NCI-H510A treated with DMSO at 0.1 percent for 48 hours (cell line): ENCODE results near the gene EFCAB11.

ENCODE experiments used
- DNase-seq: peaks from one replicate; lab custom pipeline; 2025; lab: John Stamatoyannopoulos, UW

The EFCAB11 gene

DNA sequence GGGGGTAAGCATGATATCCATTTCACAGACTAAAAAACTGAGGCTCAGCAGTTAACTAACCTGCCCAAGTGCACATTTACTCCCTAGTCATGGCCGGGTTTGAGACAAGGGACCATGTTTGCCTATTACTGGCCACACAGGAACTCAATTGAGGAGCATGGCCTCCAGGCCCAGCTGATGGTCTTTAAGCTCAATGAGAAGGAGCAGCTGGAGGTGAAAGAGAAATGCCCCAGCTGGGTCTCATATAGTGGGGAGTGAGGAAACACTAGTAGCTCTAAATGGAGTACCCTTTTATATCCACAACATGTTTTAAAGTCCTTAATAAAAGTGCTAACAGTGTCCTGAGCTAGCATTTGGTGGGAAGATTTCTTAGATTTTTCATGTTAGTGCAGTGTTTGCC, 2.8 kb upstream of the EFCAB11 start:
- DNase-seq, result no peak

DNA sequence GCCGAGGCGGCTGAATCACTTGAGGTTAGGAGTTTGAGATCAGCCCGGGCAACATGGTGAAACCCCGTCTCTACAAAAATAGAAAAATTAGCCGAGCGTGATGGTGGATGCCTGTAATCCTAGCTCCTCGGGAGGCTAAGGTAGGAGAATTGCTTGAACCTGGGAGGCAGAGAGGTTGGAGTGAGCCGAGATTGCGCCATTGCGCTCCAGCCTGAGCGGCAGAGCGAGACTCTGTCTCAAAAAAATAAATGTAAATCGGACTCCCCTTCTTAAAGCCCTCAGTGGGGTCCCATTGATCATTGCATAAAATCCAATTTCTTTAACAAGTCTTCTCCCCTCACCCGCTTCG, 2.1 kb upstream of the EFCAB11 start:
- no peak for DNase-seq

DNA sequence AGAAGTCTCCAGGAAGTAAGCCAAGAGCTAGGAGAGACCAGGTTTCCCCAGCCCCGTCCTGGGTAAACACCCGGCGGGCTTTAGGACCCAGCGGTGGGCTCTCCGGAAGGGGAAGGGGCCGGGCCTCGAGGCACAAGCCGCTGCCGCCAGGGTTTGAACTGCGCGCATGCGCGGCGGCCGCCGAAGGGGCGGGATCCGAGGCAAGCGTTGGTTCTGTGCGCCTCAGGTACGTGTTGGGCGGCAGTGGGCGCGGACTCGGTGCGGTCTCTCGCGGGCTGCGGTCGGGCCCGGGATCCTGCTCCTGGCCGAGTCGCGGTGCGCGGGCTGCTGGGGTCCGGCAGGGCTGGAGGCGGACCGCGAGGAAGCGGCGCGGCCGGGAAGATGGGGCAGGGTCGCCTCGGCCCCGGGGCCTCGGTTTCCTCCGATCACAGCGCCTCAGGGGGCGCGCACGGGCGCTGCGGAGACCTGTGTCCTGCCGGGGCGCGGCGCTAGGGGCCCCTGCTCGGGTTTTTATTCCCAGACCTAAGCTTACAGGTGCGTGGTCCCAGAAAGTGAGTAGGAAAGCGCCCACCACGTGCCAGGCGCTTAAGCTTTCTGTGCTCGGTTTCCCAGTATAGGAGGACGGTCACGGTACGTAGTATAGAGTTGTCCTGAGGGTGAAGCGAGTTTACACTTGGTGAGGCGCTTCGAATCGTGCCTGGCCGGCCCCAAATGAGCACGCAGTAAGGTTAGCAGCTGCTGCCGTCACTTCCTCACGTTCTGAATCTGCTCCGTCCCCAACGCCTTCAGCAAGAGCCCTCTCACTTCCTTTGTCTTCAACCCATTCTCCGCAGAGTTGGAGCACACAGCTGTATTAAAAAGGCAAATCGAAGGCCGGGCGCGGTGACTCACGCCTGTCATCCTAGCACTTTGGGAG, 1.5 kb upstream of the EFCAB11 start, which contains the start of gene TDP1:
Gene TDP1, plus strand, starts transcription at position 183 of the 916 bp plus-strand sequence. CDS start 7,188 bp downstream, outside the sequence.
- peak; percentile 90 for DNase-seq

DNA sequence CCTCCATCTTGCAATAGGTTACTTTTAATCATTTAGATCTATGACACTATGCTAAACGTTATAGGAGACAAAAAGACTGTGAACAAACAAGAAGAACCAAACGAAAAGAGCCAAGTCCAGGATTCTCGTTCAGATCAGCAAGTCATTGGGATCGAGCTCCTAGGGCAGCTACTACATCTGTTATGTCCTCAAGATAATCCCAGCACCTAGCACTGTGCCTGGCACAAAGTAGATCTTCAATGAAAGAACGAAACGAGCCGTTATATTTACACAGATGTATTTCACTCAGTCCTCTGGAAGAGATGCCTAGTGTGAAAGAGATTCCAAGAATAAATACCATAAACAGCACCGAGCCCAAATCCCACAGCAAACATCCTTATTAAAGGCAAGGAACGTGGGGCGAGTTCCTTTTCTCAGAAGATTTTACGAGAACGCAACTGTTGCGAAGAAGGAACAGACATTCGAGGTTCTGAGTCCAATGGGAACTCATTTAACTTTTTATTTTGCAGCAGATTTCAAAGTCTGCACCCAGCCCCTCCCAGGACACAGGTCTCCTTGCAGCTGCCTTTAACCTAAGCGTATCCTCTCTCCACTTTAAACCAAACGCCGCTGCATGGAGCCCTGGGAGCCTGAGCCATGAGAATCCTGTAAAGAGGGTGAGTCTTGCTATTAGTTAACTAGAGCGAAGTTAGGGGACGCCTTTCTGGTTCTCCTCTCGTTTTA, 653 bp upstream of the EFCAB11 start:
- DNase-seq, result no peak

DNA sequence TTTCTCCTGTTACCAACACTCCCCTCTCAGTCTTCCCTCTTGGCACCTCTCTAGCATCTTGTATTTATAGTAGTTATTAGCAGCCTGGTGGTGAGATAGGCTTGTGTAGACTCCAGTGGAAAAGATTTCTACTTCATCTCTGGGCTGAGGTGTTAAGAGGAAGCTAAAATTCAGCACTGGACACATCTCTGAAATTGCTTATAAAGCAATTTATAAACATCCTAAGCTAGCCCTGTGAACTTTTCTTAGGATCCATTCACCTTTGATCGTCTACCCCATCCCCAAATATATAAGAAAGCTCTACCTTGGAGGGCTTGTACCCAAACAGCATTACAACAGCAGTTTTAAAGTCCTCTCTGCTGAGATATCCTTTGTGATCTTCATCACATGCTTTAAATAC, 928 bp downstream of the EFCAB11 start:
- no peak for DNase-seq

DNA sequence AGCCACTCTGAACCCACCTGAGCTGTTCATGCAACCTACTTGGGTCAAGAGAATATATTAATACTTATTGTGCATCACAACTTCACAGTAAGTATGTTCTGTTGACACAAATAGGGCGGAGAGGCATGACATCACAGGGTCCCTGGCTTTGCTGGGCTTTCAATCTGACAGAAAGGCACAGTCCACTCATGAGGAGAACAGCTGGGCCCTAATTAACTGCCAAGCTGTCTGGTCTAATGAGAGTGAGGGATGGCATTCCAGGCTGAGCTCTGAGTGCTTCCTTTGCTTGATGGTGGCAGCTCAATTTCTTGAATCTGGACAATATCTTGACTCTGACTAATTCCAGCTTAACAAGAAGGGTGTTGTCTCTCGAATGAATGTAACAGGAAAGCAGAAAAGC, 2.0 kb downstream of the EFCAB11 start:
- DNase-seq, result no peak

DNA sequence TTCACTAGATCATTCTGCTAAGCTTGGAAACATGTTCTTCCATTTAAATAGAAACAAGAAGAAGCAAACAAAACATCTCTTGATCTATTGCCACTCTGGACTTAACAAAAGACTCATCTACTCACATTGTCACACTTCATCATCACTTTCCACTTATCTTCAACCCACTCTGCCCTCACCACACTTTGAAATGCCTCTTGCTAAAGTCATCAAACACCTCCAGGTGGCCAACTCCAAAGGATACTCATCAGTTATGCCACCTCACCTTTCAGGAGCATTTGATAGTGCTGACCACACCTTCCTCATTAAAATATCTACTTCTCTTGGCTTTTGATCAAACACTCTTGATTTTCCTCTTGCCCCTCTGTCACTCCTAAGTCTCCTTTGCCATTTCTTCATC, 7.2 kb downstream of the EFCAB11 start:
- DNase-seq, result peak; percentile 69

DNA sequence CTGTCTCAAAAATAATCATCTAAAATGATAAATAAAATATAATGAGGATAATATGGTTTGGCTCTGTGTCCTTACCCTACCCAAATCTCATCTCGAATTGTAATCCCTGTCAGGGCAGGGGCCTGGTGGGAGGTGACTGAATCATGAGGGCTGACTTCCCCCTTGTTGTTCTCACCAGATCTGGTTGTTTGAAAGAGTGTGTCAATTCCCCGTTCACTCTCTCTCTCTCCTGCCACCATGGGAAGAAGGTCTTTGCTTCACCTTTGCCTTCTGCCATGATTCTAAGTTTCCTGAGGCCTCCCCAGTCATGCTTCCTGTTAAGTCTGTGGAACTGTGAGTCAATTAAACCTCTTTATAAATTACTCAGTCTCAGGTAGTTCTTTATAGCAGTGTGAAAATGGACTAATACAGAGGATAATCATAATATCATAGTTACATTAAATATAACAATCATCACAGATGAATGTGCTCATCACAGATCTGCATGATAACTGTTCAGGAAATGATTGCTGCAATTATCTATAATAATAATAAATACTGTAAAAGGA, 12.6 kb downstream of the EFCAB11 start:
- no peak for DNase-seq

DNA sequence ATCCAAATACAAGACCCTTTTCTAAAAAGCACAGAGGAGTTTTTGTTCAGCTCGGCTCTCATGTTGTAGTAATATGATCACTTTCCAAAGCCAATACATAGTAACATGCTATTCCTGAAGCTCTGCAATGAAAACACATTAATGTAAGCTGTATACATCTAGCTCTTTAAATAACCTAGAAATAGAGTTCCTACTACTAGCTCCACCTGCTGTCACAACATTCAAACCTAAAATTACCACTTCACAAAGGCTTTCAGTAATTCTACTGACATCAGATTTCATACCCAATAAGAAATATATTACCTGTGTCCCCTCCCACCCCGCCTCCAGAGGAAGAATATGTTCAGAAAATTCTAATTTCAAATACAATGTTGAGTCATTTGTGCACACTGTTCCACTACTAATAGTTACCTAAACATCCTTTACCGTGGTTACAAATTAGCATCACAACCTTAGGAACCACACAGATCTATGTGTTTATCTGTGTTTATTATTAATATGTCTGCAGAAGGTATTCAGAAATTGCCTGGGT, 17.8 kb downstream of the EFCAB11 start:
- peak; percentile 21 for DNase-seq

DNA sequence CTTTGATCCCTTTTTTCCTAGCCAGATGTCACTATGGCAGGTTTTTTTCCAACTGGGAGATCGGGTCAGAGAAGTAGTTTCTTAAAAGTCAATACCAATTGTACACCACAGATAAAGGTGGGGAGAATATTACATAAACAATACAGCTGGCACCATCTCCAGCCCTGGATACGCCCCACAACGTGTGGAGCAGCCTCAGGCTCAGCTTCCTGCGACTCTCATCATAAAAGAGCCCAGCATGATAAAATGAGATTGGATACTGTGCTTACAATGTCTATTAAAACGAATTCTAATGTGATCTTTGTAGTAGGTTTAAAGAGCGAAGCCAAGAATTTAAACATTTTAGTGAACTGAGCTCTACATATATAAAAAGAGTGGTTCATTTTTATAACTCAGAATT, 21.5 kb downstream of the EFCAB11 start:
- no peak for DNase-seq

DNA sequence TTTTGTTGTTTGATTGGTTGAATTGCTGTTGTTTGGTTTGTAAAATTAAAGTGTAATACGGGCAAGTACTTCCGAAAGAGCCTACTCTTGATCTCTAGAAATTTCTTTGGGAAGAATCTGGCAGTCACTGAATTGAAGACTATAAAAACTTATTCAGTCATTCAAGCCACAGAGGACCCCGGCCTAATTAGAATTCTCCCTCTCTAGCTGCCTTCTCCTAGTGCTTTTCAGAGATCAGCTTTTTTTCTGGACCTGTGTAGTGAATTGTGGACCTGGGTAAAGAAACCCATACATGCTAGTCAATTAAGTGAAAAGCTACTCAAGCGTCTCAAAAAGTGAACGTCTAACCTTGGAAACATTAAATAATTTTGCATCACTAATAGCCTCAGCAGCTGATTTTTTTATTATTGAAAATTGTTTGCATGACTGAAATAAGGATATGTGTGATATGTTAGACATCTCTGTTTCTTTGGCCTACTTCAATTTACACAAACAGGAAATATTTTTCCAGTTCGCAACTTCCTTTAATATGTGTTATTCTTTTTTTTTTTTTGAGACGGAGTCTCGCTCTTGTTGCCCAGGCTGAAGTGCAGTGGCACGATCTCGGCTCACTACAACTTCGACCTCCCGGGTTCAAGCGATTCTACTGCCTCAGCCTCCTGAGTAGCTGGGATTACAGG, 27.2 kb downstream of the EFCAB11 start:
- no peak for DNase-seq

DNA sequence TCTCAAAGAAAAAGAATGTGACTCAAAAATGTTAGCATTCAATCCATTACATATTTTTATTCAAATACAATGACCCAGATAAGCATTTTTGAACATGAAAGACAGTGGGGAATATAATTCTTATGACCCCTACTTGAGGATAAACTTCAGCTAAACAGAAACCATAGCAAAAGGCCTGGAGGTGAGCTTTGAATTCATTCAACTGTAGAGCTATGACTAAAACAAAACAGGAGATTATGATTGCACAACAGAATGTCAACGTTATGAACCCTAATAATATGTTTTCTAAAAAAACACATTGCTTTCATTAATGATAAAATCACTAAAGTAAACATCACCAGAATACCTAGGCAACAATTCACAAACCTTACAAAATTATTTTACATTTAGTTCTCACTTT, 27.8 kb downstream of the EFCAB11 start:
- no peak for DNase-seq

DNA sequence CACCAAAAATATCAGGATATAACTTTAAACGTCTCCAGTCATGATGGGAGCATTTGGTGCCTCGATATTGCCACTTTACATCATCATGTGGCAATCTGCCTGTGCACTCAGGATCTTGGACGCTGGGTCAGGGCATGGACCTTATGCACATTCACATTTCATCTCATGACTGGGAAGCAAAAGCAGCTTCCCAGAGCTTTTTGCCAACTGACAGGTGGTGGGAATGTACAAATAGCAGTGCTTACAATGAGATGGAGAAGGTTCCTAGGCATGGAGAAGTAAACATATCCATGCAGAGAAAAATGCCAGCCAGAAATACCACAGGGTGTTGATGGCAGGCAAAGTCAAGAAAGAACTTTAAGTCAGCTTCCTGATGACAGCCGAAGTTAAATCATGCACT, 30.3 kb downstream of the EFCAB11 start:
- no peak for DNase-seq

DNA sequence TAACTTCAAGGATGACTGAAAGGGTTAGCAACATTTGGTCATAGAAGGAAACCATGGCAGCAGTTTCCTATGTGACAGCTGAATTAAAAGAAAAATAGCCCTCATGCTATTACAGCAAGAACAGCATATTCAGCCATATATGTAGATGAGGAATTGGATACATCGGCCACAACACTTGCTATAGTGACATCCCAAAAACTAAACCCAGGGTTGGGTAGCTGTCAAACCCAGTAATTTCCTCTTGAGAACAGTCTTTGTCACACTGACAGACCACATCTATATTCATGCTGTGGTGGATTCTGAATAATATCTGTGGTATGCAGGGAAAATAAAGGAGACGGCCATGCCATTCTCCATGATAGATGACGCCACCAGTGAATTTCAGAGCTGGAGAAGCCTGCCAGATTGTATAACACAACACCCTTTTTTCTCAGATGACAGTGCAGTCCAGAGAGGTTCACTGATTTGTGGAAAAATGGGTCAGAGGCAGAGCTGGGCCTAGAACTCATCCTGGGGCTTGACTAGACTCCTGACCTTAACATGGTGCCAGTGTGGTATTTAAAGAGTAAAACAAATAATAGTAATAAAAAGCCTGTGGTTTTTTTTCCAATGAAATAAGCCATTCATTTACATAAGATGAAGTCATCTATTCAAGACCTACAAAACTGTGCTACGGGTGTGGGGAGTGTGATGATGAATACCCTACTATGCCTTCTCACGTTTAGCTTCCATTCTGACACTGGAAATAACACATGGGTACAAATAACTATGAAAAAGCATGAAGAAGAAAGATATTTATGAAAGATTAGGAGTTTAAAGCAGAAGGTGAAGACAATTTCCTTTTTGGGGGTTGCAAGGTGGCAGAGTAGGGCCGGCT, 32.3 kb downstream of the EFCAB11 start:
- DNase-seq, result no peak

DNA sequence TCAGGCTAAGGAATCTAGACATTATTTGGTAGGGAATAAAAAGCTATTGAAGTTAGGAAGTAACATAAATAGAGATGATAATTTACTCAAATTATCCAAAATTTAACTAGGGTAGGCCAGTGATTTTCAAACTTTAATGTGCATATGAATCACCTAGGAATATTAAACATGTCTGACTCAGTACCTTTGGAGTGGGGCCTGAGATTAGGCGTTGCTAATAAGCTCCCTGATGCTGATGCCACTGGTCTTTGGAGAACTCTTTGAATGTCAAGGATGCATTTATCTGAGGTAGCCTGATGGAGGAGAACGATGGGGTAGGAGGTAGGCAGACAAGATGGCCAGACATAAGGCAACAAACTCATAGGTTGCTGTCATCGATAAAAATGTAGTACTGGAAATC, 33.2 kb downstream of the EFCAB11 start:
- no peak for DNase-seq

DNA sequence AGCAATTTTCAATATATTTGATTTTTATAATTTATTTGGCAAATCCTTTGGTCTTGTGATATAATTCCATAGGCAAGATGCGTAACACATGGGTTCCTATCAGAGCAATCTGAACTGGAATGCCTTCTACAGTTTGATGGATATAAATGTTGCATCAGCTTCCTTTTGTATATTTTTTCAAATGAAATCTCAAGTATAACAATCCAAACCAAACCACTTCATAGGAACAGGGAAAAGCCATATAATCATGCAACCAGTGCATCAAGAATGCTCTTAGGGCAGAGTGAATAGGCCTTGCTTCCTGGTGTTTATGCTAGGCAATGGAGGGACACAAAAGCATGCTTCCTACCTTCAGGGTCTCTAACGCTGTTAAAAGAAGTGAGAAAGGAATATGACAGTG, 34.5 kb downstream of the EFCAB11 start:
- DNase-seq, result no peak

DNA sequence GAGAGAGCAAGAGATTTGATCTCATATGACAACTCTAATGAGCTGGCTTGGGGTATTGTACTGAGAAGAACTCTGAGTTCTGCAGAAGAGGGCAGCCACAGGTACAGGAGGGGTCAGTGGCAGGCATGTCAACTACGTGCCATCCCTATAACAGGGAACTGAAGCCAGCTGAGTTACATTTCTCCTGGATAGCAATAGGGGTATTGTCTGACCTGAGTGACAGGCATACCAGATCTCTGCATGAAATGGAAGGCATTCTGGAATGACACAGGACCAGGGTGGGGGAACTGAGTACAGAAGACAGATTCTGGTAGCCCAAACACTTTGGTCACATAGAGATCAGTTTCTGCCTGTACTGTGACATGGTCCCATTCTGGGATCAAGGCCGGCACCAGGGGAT, 35.8 kb downstream of the EFCAB11 start:
- DNase-seq, result no peak

DNA sequence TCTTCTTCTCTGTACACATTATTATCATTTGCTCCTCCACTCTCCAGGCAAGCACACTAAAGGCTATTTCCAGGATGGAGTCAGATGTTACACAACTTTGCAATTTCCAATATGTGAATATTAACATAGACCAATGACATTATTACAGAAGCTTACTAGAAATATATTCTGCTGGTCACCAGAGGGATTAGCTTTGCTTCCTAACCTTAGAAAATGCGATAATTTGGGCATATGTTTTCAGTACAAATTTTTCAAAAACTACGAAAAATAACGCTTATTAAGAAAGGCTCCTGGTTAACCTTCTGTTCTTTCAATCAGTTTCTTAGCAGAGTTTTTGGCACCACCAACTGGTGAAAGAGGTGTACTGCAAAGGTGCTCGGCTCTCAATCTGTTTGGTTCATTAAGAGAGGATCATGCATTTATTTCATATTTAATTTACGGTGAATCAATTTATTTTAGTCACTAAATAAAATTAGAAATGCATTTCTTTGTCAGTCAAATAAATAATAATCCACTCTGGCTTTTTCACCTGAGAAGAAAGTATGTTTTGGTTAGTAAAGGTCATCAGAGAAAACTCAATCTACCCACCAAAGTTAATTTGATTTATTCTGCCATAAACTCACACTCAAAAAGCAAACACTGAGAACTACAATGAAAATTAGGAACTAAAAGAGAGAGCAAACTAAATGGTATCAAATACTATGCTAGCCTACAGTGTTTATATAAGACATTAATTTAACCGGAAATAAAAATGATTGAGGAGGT, 39.2 kb downstream of the EFCAB11 start:
- DNase-seq, result peak; percentile 82

DNA sequence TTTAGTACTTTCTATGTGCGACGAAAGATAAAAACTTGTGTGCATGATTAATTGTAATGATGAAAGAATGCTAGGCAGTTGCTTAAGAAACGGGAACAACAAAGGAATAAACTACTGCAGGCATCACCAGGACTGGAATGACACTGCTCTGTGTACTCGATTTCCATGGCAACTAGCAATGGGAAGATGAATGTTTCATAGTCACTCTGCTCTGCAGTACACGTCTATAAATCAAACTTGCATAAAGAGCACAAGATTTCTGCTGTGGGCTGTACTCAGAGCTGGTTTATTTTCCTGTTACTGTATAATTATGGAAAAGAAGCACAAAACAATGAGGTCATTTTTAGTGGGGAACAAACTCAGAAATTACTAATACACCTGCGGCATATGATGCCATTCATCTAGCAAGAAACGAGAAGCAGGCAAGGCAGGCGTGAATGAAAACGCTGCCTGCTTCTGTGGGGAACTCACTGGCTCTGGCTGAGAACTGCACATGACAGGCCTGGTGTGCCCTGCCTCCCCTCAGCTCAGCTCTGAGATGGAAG, 41.8 kb downstream of the EFCAB11 start:
- DNase-seq, result no peak

DNA sequence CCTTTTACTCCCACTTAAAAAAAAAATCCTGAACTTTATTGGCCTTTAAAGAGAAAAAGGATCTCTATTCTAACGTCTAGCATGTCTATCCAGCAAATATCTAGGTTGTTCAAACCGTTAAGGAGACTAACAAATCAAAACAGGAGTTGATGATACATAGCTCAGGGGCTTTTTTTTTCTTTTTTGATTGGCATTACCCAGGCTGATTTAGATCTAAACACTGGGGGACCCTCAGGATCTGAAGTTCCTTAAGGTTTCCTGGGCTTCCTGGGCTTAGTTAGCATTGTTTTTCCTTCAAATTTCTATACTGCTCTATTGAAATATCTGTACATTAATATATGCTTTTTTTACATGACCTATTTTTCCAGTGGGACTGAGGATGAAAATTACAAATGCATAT, 42.3 kb downstream of the EFCAB11 start:
- no peak for DNase-seq
